HL-60 (cell line): ENCODE data around the gene MSH3.
"Not testable (repeated sequence)": the region's sequence is repeated elsewhere in the genome, so short reads cannot be mapped to it uniquely, and the experiment has no call there.

ENCODE experiments used
- DNase-seq, 2 experiments: peaks; one replicate each; pipeline ENCODE4 v3.0.0-alpha.2; 2010 to 2020; ENCODE audit warnings: low read depth in 1 of 2, low spot score in 1 of 2
- H3K27ac ChIP-seq: fragments of 250-450 bp; sonication (Bioruptor Pico); replicated peaks from 2 replicates; pipeline ENCODE4 v1.5.1; 2020; ENCODE audit warnings: mild to moderate bottlenecking, moderate library complexity
- H3K27me3 ChIP-seq: fragments of 250-450 bp; sonication (Bioruptor Pico); 2 replicates; pipeline ENCODE4 v1.5.1; 2021; ENCODE audit warnings: mild to moderate bottlenecking, moderate library complexity; ENCODE audit not compliant: insufficient read depth, poor library complexity, severe bottlenecking
- H3K4me3 ChIP-seq: replicated peaks from 2 replicates; pipeline ENCODE4 v1.5.1; 2011; ENCODE audit warnings: mild to moderate bottlenecking, control low read depth, low read length; ENCODE audit not compliant: insufficient read depth
- CTCF ChIP-seq: IDR thresholded peaks from one replicate; pipeline ENCODE4 v1.5.1; 2011; ENCODE audit warnings: low read length, control low read depth, inconsistent platforms; ENCODE audit not compliant: insufficient read depth
- GABPA ChIP-seq: IDR thresholded peaks from 2 replicates; pipeline ENCODE4 v1.6.1; 2012; ENCODE audit warnings: low read depth
- POLR2AphosphoS5 ChIP-seq: IDR thresholded peaks from 2 replicates; pipeline ENCODE4 v1.6.1; 2012; ENCODE audit warnings: low read depth
- REST ChIP-seq: IDR thresholded peaks from 2 replicates; pipeline ENCODE4 v1.6.1; 2012; ENCODE audit warnings: low read depth; ENCODE audit not compliant: insufficient replicate concordance
- SPI1 ChIP-seq: IDR thresholded peaks from 2 replicates; pipeline ENCODE4 v1.6.1; 2012; ENCODE audit warnings: low read depth, mild to moderate bottlenecking, borderline replicate concordance

Gene MSH3

GRCh38 chr5:80834710-80835109 is 180.3 kb downstream of the MSH3 start:
- Histone ChIP-seq H3K27me3 (no peaks in the 10 kb centered on the region), H3K4me3 (no peak overlapping the region), H3K27ac (no peak overlapping the region)
- TF ChIP-seq GABPA (no peak), SPI1 (no peak), REST (no peak), POLR2AphosphoS5 (no peak)
- no peak for DNase-seq

GRCh38 chr5:80835128-80835527 is 180.7 kb downstream of the MSH3 start:
- no peak for DNase-seq
- Histone ChIP-seq H3K27ac (no peak overlapping the region), H3K4me3 (no peak overlapping the region), H3K27me3 (no peaks in the 10 kb centered on the region)
- TF ChIP-seq REST: no peak
- TF ChIP-seq GABPA: no peak
- TF ChIP-seq POLR2AphosphoS5: no peak
- no peak for TF ChIP-seq CTCF
- no peak for TF ChIP-seq SPI1

GRCh38 chr5:80837679-80838078 is 183.2 kb downstream of the MSH3 start:
- no peak for DNase-seq
- H3K27me3 ChIP-seq: no peaks in the 10 kb centered on the region
- no peak overlapping the region for H3K4me3 ChIP-seq
- no peak overlapping the region for H3K27ac ChIP-seq
- TF ChIP-seq POLR2AphosphoS5 (no peak), GABPA (no peak), SPI1 (no peak), REST (no peak), CTCF (no peak)

- not testable (repeated sequence) for DNase-seq, H3K27me3 ChIP-seq, H3K4me3 ChIP-seq, H3K27ac ChIP-seq
These were observed 186.8 kb downstream of the MSH3 start for GRCh38 chr5:80841026-80841797.

- not testable (repeated sequence) for DNase-seq, H3K27ac ChIP-seq, H3K4me3 ChIP-seq, H3K27me3 ChIP-seq
These were observed 192.0 kb downstream of the MSH3 start for GRCh38 chr5:80846422-80846821.

- H3K27me3 ChIP-seq, DNase-seq, H3K27ac ChIP-seq, H3K4me3 ChIP-seq: not testable (repeated sequence)
These were observed 195.7 kb downstream of the MSH3 start for GRCh38 chr5:80850168-80850567.
